GM10266 (cell line): ENCODE data around the gene TLE2.
"Not testable (repeated sequence)": the region's sequence is repeated elsewhere in the genome, so short reads cannot be mapped to it uniquely, and the experiment has no call there.

ENCODE experiments used
- DNase-seq: peaks from one replicate; pipeline ENCODE4 v3.0.0; 2012; ENCODE audit errors: extremely low spot score
- CTCF ChIP-seq: IDR thresholded peaks from 2 replicates; pipeline ENCODE4 v1.5.1; 2012; ENCODE audit warnings: mild to moderate bottlenecking, low read depth; ENCODE audit not compliant: control insufficient read depth, insufficient read depth; ENCODE audit errors: missing control alignments

The TLE2 gene

GRCh38 chr19:3054972-3055740 lies 26.1 kb upstream of the TLE2 start:
- no peak for DNase-seq
- no peak for TF ChIP-seq CTCF

- no peak for DNase-seq
- no peak for TF ChIP-seq CTCF
Observed at GRCh38 chr19:3054265-3054971, 25.3 kb upstream of the TLE2 start.

- TF ChIP-seq CTCF: no peak
Observed at GRCh38 chr19:3053780-3054179, 24.7 kb upstream of the TLE2 start.

GRCh38 chr19:3053218-3053621 lies 24.1 kb upstream of the TLE2 start:
- DNase-seq: no peak
- no peak for TF ChIP-seq CTCF

More at GRCh38 chr19:3053780-3054179, 24.7 kb upstream of the TLE2 start:
- DNase-seq: no peak

GRCh38 chr19:3050016-3050415 lies 20.9 kb upstream of the TLE2 start:
- DNase-seq: not testable (repeated sequence)

GRCh38 chr19:3049089-3049488 lies 20.0 kb upstream of the TLE2 start:
- no peak for TF ChIP-seq CTCF
- DNase-seq: no peak

GRCh38 chr19:3048190-3048533 lies 19.1 kb upstream of the TLE2 start:
- no peak for TF ChIP-seq CTCF
- no peak for DNase-seq
